ENCODE results near the gene ANKS6. TPM values are rescaled to one million over a fixed set of nuclear protein-coding genes. Genes with fewer than 3 reads are reported as not detected.

The ANKS6 gene
- total and polyA plus RNA-seq, 2 of the 8 experiments (the other 6 are each of a cell fraction or from before 2014, with no cell fraction given): 34.1 to 56.3 TPM

GRCh38 chr9:98708103-98708932 is 88.0 kb downstream of the ANKS6 start:
- TF ChIP-seq SIRT6 (IDR thresholded peaks at IDR 0.05; ENCODE audit: low read length): no peak
- TF ChIP-seq SRF (IDR thresholded peaks at IDR 0.05; ENCODE audit: low read depth, low read length): no peak
- no peak for TF ChIP-seq CBX8 (IDR thresholded peaks at IDR 0.05; ENCODE audit: borderline replicate concordance, low read depth, low read length)
- TF ChIP-seq HDAC6 (IDR thresholded peaks at IDR 0.05; ENCODE audit: low read depth, low read length): no peak
- TF ChIP-seq SUZ12 (IDR thresholded peaks at IDR 0.05; ENCODE audit: low read length): peak; percentile 18
- TF ChIP-seq EZH2 (IDR thresholded peaks at IDR 0.05; ENCODE audit: low read depth, low read length, severe bottlenecking): peak; percentile 40
- Histone ChIP-seq H2BK5ac (ENCODE audit: low read depth, low read length) (no peak overlapping the region), H4K20me1 (replicated peaks in 1 of 2; ENCODE audit: control insufficient read depth in 1 of 2, insufficient read depth in 2 of 2, low read length in 2 of 2) (peaks cover 0 to 8% of the 10 kb centered on the region in 2 experiments), H4K5ac (ENCODE audit: insufficient read length, low read depth, low read length) (no peak overlapping the region), H3K23ac (ENCODE audit: insufficient read length) (no peak overlapping the region), H3K4me1 (replicated peaks in 1 of 4; ENCODE audit: control insufficient read depth in 3 of 4, insufficient read depth in 4 of 4, low read length in 3 of 4) (peaks cover 0 to 11% (median 5%) of the 10 kb centered on the region in 4 experiments; a peak in 5 of 7 replicates), H2AK5ac (ENCODE audit: low read depth, low read length) (no peak overlapping the region), H2BK12ac (ENCODE audit: low read depth, low read length) (no peak overlapping the region), H4K8ac (ENCODE audit: extremely low read depth, insufficient read depth, low read length) (no peak overlapping the region), H3K79me1 (ENCODE audit: low read depth, low read length) (no peaks in the 10 kb centered on the region), H3K9me3 (ENCODE audit: insufficient read depth in 2 of 2, low read depth in 1 of 2, low read length in 1 of 2) (no peaks in the 10 kb centered on the region), H3K27ac (ENCODE audit: low read depth, low read length) (no peak overlapping the region), H3K56ac (replicated peaks; ENCODE audit: insufficient read length, low read depth, low read length) (no peak overlapping the region), H3K4ac (replicated peaks; ENCODE audit: insufficient read length, low read depth, low read length) (no peak overlapping the region), H3K14ac (ENCODE audit: insufficient read length) (no peak overlapping the region), H3K9ac (replicated peaks in 1 of 4; ENCODE audit: extremely low read depth in 1 of 4, low read depth in 3 of 4, low read length in 3 of 4) (peak overlapping the region in 1 of 4 experiments; percentile 66; a peak in 1 of 7 replicates), H3K27me3 (replicated peaks in 1 of 4; ENCODE audit: control insufficient read depth in 3 of 4, extremely low read depth in 1 of 4, insufficient read depth in 3 of 4, low read length in 3 of 4) (peaks cover 44 to 70% (median 61%) of the 10 kb centered on the region in 4 experiments), H2BK120ac (replicated peaks; ENCODE audit: low read depth, low read length) (no peak overlapping the region), H3K79me2 (ENCODE audit: control insufficient read depth in 1 of 2, insufficient read depth in 2 of 2, low read length in 2 of 2) (no peaks in the 10 kb centered on the region), H2AFZ (ENCODE audit: low read length) (no peak overlapping the region), H3K36me3 (ENCODE audit: control insufficient read depth in 2 of 4, insufficient read depth in 4 of 4, low read length in 3 of 4) (peaks cover 0 to 4% (median 0%) of the 10 kb centered on the region in 4 experiments; a peak in 1 of 8 replicates), H3K4me3 (ENCODE audit: extremely low read depth in 1 of 4, insufficient read depth in 2 of 4, low read depth in 3 of 4, low read length in 4 of 4) (peak overlapping the region; percentile 22 to 61 (median 34); a peak in 7 of 8 replicates), H3K4me2 (ENCODE audit: insufficient read depth in 1 of 2, low read depth in 2 of 2, low read length in 2 of 2) (peak overlapping the region; percentile 38 to 92), H4K91ac (replicated peaks; ENCODE audit: insufficient read length, low read length) (no peak overlapping the region), H3K18ac (ENCODE audit: extremely low read depth, low read length) (no peak overlapping the region), H2BK15ac (ENCODE audit: low read length) (no peak overlapping the region), H2BK20ac (ENCODE audit: low read length) (no peak overlapping the region), H3K23me2 (ENCODE audit: low read depth, low read length) (peaks cover 16% of the 10 kb centered on the region; the same call in 1 of the 2 replicates)
- 10% methylated on average over 52 of the region's 89 CpGs; no CpG with 5 or more reads in 1 of the 2 experiments for WGBS, 2 experiments (ENCODE audit: extremely low coverage in 1 of 2, insufficient coverage in 1 of 2, insufficient read length in 1 of 2, insufficient replicate concordance in 2 of 2, low coverage in 1 of 2, low lambda C conversion rate in 2 of 2, missing lambda C conversion rate in 1 of 2)
- POLR2A ChIA-PET (ENCODE audit: partially characterized antibody): no interaction called here
- DNase-seq (ENCODE audit: low read depth in 1 of 2, low spot score in 2 of 2): peak in 1 of 2 experiments; percentile 59
- FAIRE-seq: no peak
- CTCF ChIA-PET (ENCODE audit: partially characterized antibody): interaction anchor here (0.8 to 2.6 kb wide), 2 partner anchors 67 to 120 kb away, joined by 3 to 15 read pairs; no protein-coding TSS in a partner anchor

All from H1 (cell line).